Skeletal muscle cell (primary cell): ENCODE measurements around the gene CCNF.

ENCODE experiments used
- DNase-seq: peaks from one replicate; pipeline ENCODE4 v3.0.0-alpha.2; 2010; ENCODE audit warnings: low read depth
- H3K4me3 ChIP-seq: 2 replicates; pipeline ENCODE4 v1.5.1; 2011; ENCODE audit warnings: low read depth, mild to moderate bottlenecking, control low read depth, low read length, moderate library complexity

CCNF gene

DNA sequence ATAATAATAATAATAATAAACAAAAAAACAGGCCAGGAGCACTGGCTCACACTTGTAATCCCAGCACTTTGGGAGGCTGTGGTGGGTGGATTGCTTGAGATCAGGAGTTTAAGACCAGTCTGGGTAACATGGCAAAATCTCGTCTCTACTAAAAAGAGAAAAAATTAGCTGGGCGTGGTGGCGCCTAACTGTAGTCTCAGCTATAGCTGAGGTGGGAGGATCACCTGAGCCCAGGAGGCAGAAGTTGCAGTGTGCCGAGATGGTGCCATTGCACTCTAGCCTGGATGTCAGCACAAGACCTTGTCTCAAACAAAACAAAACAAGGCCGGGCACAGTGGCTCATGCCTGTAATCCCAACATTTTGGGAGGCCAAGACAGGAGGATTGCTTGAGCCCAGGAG lies 65.8 kb downstream of the CCNF start:
- no peak overlapping the region for H3K4me3 ChIP-seq
- no peak for DNase-seq

DNA sequence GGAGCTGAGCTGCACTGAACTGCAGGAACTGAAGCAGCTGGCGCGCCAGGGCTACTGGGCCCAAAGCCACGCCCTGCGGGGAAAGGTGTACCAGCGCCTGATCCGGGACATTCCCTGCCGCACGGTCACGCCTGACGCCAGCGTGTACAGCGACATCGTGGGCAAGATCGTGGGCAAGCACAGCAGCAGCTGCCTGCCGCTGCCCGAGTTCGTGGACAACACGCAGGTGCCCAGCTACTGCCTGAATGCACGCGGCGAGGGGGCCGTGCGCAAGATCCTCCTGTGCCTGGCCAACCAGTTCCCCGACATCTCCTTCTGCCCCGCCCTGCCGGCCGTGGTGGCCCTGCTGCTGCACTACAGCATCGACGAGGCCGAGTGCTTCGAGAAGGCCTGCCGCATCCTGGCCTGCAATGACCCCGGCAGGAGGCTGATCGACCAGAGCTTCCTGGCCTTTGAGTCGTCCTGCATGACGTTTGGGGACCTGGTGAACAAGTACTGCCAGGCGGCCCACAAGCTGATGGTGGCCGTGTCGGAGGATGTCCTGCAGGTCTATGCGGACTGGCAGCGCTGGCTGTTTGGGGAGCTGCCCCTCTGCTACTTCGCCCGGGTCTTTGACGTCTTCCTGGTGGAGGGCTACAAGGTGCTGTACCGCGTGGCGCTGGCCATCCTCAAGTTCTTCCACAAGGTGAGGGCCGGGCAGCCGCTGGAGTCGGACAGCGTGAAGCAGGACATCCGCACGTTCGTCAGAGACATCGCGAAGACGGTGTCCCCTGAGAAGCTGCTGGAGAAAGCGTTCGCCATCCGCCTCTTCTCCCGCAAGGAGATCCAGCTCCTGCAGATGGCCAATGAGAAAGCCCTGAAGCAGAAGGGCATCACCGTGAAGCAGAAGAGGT lies 67.2 kb downstream of the CCNF start:
- H3K4me3 ChIP-seq, result no peak overlapping the region
- no peak for DNase-seq

DNA sequence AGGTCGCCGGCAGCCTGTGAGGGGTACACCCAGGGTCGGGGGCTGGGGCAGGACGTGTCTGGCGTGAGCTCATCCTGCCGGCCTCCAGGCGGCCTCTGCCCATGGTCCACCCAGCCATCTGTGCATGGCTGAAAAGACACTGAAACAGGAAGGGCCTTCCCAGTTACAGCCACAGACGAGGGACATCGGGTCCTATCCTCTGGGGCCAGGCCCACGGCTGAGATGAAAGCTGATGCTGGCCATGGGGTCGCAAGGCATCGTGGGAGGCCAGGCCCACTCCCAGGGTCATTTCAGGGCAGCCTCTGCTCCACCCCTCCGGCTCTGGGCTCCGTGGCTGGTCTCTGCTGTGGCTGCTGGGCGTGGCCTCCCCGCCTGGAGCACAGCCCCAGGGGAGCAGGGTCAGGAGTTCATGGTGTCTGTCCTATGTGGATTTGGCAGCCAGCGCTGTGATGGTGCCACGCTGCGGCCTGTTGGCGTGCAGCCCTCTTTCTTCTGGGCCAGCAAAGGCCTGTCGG lies 67.9 kb downstream of the CCNF start:
- DNase-seq, result no peak
- H3K4me3 ChIP-seq, result no peak overlapping the region

DNA sequence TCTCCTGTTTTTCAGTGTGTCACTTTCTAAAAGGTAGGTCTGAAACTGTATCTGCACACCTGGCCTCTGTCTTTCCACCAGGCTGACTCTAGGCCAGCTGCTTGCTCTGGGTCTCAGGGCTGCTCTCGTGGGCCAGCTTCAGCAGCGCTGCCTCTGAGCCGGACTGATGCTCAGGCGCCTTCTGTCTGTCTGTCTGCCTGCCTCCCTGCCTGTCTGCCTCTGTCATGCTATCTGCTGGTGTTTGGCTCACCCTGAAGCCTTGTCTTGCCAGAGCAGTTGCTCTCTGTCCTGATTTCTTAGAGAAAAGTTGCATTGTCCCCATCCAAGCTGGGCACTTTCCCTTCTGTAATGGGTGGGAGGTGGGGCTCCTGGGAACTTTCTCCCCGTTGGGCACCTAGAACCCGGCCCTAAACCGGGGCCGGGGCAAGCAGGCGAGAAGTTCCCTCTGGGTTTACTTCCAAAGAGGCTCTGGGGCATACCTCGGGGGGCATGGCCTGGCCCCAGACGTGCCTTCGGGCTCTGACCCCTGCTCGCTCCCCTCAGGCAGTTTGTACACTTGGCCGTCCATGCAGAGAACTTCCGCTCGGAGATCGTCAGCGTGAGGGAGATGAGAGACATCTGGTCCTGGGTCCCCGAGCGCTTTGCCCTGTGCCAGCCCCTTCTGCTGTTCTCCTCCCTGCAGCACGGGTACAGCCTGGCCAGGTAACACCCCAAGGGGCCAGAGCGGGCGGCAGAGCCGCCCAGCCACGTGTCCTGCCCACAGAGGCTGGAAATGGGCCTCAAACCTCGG lies 68.6 kb downstream of the CCNF start:
- no peak overlapping the region for H3K4me3 ChIP-seq
- DNase-seq, result no peak

DNA sequence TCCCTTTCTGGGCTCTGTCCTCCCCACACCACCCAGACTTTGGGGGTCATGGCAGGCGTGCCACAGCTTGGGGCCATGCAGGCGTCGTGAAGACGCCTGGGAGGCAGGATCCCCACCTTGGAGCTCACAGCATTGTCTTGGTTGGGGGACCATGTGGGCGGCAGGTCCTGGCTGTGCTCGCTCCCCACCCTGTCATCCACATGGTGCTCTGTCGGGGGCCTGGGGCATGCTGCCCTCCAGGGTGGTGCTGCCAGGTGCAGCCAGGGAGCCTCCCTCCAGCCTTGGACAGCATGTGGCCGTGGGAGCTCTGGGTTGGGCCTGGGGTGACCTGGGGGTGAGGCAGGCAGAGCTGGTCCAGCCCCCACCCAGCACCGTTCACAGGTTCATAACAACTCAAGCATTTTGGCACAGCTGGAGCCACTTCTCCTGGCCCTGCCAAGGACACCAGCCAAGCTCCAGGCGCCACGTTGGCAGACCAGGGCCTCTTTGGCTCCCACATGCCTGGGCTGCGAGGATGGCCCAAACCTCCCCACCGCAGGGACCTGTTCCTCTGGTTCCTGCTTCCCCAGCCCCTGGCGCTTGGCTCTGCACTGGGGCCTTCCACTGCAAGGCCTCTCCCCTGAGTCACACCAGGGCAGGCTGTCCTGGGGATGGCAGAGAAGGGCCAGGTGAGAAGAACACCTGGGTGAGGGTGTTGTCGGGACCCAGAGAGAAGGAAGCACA lies 69.4 kb downstream of the CCNF start:
- DNase-seq, result no peak

DNA sequence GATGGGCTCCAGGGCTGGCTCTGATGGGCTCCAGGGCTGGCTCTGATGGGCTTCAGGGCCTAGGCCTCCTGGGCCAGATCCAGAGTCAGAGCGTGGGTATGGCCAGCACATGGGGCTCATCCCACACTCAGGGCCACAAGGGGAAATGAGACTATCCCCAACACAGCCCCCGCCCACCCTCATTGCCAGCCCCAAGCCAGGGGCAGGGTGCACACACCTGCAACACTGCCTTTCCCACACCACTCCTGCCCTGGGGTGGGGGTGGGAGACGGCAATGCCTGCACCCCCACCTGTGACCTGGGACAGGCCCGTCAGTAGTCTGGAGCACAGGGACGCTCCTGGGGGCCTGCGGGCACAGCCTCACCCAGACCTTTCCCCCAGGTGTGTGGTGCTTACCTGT lies 70.2 kb downstream of the CCNF start:
- H3K4me3 ChIP-seq, result no peak overlapping the region
- DNase-seq, result no peak

More for the DNA sequence above, 69.4 kb downstream of the CCNF start:
- no peak overlapping the region for H3K4me3 ChIP-seq

DNA sequence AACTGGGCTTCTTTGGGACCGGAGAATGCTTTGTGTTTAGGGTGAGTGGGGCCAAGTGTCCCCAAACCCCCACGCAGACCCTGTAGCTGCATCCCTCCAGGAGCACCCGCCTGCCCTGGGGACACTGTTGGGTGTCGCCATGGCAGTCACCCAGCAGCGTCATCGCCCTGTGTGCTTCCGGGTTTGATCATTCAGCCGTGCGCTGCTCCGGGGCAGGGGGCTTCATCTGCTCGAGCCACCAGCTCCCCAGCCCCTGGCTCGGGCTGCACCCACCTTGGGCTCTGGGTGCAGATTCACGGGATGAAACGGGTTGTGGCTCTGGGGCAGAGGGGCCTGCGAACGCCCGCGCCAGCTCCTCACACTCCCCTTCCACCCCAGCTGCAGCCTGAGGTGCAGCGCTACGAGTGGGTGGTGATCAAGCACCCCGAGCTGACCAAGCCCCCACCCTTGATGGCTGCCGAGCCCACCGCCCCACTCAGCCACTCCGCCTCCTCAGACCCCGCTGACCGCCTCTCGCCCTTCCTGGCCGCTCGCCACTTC lies 70.7 kb downstream of the CCNF start:
- DNase-seq, result no peak
- no peak overlapping the region for H3K4me3 ChIP-seq

DNA sequence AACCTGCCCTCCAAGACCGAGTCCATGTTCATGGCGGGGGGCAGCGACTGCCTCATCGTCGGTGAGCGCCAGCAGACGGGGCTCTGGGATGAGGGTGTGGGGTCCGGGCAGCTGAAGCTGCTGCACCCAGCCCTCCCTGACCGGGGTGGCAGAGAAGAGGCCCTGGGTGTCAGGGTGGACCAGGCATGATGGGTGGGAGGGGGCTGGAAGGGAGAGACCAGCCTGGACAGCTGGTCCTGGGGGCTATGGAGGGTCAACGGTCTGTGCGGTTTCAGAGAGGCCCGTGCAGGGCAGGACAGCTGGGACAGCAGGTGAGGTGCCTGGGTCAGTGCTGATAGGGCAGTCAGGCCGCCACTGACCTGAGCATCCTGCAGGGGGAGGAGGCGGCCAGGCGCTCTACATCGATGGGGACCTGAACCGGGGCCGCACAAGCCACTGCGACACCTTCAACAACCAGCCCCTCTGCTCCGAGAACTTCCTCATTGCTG lies 71.2 kb downstream of the CCNF start:
- DNase-seq, result no peak
- H3K4me3 ChIP-seq, result no peak overlapping the region

DNA sequence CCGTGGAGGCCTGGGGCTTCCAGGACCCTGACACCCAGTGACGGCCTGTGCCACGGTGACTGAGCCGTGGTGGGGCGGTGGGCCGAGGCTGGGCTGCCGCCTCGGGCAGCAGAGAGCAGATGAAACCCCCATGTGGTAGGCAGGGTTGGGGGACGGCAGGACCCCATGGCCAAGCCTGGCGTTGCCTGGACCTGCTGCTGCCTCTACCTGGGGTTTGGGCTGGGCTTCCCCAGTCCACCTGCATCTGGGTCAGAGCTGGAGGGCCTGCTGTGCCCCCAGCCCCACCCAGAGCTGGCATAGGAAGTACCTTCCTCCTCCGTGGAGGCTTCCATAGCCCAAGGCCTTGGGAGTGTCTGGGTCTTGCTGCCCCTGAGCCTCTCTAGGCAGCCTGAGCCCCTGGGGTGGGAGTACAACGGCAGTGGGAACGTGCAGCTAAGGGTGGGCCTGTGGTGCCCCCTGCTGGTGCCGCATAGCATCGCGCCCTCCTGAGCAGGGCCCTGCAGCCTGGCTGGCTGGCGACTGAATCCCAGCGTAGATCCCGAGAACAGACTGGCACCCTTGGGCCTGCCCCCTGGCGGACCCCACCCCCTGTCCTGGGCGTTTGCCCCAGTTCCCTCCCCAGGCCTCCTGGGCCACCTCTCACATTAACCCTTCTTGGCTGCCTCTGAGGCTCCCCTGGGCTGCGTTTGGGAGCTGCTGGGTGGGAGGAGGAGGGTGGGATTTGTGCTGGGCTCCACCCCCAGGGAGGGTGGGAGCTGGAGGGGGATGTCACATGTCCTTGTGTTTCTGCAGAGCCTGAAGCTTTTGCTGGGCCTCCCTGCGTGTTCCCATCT lies 71.9 kb downstream of the CCNF start:
- peak; percentile 55 for DNase-seq
- no peak overlapping the region for H3K4me3 ChIP-seq

DNA sequence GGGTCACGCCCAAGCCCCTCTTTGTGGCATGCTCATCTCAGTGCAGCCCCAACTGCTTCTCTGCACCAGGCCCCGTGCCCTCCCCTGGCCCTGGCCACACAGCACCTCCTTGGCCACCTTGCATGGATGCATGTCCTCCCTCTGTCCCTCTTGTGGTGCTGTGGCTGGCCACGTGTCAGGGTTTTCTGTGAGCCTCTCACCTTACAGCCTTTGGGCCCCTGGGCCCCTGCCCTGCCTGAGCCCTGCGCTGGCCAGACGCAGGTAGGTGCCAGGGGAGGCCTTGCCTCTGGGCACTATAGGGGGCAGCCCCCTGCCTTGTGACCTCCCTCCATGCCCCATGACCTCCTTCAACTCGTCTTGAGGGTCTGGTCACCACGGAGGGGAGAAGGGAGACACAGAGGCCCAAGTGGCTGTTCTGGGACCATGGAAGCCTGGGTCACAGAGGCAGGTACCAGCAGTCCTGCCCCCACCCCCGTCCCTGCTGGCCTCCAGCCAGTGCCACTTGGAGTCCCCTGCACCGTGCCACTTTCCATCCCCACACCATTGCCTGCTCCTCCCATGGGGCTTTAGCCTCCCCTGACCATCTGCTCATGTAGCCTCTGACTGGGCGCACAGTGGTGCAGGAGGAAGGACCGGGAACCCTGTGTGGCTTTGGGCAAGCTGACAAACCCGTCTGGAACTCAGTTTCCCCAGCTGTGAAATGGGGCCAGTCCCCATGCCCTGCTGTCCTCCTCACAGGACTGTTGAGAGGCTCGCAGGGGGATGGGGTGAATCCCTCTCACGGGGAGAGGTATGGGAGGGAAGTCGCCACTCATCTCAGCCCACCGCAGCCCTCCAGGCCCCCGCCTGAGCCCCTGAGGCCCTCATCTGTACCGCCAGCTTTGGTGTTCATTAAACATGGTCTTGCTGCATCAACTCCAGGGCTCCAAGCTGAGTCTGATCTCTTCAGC lies 73.0 kb downstream of the CCNF start:
- no peak for DNase-seq
- H3K4me3 ChIP-seq, result no peak overlapping the region

DNA sequence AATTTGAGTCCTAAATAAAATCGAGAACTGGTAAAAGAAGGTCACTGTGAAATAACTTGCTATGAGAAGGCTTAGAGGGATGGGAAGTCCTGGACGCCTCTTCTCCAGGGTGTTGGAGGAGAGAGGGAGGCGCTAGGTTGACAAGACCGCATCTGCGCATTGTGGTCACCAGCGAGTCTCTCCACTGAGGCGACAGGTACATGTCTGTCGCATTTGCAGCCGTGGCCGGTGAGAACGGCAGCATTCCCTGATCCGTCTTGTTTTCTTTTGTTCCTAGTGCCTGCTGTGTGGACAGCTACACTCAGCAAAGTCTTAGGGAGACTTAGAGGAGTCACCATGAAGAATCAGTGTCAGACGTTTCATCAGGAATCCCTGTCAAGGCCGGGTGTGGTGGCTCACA lies 76.4 kb downstream of the CCNF start:
- H3K4me3 ChIP-seq, result no peak overlapping the region
- DNase-seq, result no peak

DNA sequence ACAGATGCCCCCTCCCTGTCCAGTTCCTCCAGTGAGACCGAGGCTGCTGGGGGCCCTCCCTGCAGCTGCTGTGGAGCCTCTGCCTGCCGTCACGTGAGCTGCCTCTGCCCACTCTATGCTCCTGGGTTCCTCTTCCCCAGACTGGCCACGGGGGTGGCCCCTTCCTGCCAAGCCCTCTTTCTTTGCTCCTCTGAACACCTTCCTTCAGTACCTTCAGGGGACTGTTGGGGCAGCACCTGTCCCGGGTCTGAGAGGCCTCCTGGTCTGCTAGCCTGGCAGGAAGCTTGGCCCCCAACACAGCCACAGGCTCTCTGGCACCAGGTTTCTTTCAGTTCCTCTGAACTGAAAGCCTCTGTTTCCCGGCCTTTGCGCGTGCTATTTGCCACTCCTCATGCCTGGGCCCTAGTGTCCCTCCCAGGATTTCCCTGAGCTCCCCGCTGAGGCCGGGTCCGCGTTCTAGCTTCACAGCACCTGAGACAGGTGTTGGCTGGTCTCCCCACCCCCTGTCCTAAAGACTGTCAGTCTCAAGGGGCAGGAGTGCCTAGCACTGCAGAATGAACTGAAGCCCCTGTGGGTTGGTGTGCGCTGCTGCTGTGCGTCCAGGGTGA lies 77.9 kb downstream of the CCNF start:
- DNase-seq, result no peak
- no peak overlapping the region for H3K4me3 ChIP-seq

DNA sequence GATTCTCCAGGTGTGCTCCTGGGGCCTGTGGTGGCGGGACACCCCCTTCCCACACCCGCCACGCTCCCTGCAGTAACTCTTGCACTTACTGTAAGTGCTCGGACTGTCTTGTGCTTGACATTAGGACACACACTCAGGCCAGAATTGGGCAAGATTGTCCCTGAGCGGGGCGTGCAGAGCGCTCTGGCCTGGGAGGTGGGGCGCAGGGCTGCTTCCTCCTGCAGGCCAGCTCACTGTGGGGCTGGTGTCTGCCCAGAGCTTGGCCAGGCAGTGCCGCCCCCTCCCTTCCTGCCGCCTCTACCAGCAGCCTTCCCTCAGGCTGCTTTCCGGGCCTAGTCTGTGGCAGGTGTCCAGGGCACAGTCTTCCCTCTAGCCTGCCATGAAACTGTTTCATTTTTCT lies 78.4 kb downstream of the CCNF start:
- DNase-seq, result no peak
- no peak overlapping the region for H3K4me3 ChIP-seq
